SKM-1 (cell line): ENCODE data around the gene VASP.
A peak's percentile ranks its signal among the peaks of the same experiment; 100 is the strongest.

Source experiments
- DNase-seq: peaks from one replicate; lab custom pipeline; 2025; ENCODE audit not compliant: unreplicated experiment; lab: John Stamatoyannopoulos, UW

Gene VASP

GRCh38 chr19:45547965-45548609 is 40.8 kb downstream of the VASP start:
- no peak for DNase-seq

DNA sequence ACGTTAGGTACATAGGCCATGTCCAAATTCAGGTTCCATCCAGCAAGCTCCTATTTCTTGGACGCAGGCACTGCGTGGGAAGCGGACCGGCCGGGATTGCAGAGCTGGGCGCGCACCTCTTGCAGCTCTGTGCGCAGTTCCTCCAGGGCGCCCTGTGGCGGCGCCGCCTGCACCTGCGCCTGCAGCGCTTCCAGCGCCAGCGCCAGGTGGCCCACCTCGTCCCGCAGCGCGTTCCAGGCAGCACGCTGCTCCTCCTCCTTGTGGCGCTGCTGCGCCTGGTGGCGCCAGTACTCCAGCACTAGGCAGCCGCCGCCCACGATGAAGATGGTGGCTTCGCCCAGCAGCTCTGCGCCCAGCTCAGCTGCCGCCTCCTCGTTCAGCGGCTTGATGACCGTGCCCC is 46.2 kb downstream of the VASP start:
- DNase-seq: no peak

GRCh38 chr19:45554481-45554880 is 47.2 kb downstream of the VASP start:
- no peak for DNase-seq

DNA sequence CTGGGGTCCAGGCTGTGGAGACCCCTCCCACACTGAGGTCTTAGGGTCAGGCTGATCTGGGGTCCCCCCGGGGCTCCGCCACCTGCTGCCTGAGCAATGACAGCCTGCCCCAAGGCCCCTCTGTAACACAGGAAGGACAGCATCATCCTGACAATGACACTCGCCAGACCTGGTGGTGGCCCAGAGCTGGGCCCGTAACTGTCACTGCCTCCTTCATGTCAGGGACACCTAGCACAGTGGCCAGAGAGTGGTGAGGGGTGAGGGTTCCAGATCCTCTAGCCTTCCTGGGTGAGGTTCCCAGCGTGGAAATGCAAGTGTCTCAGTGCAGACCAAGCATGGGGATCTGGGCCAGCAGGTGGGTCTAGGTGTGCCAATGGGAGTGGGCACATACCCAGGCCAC is 49.6 kb downstream of the VASP start:
- no peak for DNase-seq

DNA sequence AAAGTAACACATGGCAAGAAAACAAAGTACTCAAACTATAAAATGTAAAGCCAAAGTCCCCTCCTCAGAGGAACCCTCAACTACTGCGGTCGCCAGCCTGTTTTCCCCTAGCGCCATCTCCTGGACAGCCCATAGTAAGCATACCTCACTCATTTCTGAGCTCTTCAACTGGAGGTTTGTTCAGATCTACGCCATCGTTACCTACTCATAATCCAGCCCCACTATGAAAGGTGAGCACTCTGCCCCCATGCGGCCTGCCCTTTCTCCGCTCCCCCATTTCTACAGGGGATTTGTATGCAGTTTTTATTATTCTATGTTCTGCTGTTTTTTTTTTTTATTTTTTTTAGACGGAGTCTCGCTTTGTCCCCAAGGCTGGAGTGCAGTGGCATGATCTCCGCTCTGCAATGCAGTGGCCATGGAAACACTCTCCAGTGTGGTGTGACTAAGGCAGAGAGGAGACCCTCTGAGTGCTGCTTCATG is 51.2 kb downstream of the VASP start:
- peak; percentile 28 for DNase-seq

- no peak for DNase-seq
These were observed 52.8 kb downstream of the VASP start for GRCh38 chr19:45560038-45560437.

DNA sequence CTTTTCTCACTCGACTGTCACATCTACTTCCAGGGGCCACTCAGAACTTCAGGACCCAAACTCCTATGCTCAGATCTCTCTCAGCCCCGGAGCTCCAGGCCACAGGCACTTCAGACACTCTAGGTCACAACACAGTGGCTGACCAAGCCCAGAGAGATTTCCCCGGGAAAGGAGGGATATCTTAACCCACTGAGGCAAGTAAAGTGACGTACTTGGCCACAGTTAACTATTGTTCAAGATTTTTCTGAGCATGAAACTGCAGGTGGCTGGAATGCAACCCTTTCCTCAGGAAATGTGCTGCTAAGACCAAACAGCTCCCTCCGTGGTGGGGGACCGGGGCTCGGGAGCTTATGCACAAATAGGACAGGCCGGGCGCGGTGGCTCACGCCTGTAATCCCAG is 53.4 kb downstream of the VASP start:
- DNase-seq: no peak

- no peak for DNase-seq
These were observed 57.0 kb downstream of the VASP start for GRCh38 chr19:45564131-45564780.

DNA sequence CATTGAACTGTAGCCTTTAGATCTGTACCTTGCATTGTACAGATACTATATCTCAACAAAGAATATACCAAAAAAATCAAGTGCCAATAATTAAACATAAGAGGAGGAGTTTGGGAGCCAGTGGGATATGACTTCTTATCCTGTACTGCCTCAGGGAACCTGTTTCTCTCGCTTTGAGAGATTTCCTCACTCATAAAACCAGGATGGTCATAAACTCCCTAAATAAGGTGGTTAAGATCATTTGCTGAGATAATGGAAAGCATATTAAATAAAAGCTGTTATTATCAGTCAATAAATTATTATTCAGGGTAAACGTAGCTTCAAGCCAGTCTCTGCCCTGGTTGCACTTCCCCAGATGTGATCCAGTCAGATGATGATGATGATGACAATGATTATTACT is 60.3 kb downstream of the VASP start:
- DNase-seq: no peak

DNA sequence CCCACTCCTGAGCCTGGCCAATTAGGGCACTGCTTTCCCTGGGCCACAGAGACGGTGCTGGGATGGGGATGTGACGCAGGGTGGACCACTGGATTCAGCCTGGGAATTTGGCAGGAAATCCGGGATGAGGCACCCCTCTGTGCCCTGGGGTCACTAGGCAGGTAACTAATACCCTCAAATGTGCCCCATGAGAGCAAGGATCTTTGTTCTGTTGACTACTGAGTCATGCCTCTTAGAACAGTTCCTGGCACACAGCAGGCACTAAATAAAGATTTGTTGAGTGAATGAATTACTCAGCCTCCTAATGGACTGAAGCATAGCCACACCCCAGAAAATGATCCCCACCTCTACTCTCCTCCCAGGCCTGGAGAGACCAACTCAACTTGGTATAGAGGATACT is 61.5 kb downstream of the VASP start:
- no peak for DNase-seq

- no peak for DNase-seq
These were observed 62.5 kb downstream of the VASP start for GRCh38 chr19:45569619-45570421.

- DNase-seq: no peak
These were observed 64.4 kb downstream of the VASP start for GRCh38 chr19:45571457-45572220.

GRCh38 chr19:45574526-45574925 is 67.2 kb downstream of the VASP start:
- no peak for DNase-seq

DNA sequence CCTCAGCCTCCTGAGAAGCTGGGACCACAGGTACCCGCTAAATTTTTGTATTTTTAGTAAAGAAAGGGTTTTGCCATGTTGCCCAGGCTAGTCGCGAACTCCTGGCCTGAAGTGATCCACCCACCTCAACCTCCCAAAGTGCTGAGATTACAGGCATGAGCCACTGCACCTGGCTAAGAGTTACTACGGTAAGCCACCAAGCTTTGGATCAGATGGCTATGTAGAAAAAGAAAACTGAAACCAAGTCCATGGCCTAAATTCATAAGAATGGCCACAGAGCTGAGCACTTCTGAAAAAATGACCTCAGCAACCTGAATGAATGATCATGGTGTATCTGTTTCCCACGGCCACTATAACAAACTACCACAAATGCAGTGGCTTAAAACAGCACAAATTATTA is 67.9 kb downstream of the VASP start:
- DNase-seq: no peak
